Fibroblast of the conjunctiva (primary cell): ENCODE results near the gene HRH1.
"Not testable (repeated sequence)": the region's sequence is repeated elsewhere in the genome, so short reads cannot be mapped to it uniquely, and the experiment has no call there.

Experiments used
- DNase-seq: peaks from one replicate; pipeline ENCODE4 v3.0.0-alpha.2; 2010; ENCODE audit warnings: low read depth

The HRH1 gene

DNA sequence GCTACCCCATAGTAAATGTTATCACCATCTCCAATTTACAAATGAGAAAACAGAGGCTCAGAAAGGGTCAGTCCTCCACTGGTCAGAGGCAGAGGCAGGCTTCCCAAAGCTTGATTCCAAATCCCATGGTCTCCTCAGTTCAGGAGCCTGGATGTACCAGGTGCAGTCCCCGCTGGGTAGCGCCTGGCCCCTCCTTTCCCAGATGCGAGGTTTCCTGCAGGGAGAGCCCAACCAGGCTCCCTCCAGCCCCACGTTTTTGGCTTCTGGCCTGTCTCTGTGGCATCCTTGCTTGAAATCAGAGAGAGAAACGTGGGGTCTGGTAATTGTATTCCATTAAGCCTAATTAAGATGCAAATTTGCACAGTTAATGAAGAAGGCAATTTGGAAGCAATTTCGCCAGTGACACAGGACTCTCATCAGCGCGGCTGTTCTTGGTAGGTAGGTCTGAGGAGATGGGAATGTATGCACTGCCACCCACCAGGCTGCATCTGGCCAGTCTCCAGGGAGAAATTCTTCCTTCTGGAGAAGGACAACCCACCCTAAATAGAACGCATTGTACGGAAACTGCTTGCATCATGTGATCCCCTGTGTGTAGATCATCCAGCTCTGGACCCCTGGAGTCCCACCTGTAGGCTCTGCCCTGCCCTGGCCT, 50.5 kb downstream of the HRH1 start:
- DNase-seq: no peak

DNA sequence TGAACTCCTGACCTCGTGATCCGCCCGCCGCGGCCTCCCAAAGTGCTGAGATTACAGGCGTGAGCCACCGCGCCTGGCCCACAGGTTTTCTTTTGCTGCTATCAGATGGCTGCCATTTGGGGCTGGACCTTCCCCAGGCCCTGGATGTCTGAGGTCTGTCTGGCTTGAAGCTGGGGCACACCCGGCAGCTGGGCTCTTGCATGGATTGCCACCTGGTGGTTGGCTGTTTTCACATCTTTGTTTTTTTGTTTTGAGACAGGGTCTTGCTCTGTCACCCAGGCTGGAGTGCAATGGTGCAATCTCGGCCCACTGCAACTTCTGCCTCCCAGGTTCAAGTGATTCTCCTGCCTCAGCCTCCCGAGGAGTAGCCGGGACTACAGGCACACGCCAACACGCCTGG, 51.6 kb downstream of the HRH1 start:
- DNase-seq: not testable (repeated sequence)

DNA sequence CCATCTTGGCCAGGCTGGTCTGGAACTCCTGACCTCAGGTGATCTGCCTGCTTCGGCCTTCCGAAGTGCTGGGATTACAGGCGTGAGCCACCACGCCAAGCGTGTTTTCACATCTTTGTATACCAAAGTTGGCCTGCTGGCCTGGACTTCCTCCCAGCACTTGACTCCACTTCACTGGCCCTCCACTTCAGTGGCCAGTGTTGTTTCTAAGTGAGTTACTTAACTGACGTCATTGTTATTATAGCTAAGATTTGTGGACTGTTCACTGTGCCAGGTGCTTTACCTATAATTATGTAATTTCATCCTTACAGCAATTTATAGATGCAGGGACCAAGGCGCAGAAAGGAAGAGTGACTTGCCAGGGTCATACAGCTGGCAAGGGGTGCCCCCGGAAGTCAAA, 52.0 kb downstream of the HRH1 start:
- no peak for DNase-seq

DNA sequence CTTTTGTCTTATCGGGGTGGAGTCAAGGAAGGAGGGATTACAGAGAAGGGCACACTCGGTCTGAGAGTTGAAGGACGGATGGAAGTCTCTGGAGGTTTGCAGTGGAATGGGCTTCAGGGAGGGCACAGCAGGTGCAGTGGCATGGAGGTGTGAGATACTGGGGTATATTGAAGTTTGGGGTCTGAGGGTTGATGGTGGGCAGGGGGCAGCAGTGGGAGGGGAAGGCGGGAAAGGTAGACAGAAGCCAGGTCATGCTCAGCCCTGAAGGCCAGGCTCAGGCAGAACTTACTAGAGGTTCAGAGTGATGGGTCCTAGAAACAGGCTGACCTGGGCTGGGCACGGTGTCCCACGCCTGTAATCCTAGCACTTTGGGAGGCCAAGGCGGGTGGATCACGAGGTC, 52.7 kb downstream of the HRH1 start:
- DNase-seq: no peak

DNA sequence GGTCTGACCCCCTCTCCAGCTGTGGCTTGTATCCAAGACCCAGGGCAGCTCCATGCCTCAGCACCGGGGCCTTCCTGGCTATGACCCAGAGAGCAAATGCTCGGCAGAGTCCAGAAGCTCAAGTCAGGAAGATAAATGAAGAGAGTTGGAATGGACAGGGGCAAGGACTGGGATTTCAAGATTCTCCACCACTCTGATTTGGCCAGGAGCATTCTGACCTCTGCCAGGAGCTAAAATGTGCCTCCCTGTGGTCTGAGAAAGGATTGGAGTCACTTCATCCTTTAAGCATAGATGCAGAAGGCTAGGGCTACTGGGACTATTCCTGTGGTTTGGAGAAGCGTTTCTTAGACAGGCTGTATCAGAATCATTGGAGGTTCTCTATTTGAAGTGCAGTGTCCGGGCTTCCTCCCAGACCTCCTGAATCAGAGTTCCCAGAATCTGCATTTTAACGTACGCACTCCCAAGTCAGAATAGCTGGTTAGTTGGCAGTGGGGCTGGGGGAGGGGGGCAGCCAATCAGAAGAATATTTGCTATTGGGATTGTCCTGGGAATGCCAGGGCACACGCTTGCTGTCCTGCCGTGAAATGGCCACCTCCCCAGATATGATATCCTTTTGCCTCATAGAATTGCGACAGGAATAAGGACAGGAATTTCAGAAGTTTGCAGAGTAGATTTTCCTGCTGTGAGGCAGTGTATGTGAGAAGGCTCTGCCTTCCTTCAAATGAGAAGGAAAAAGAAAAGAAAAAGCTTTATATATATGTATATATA, 57.4 kb downstream of the HRH1 start:
- no peak for DNase-seq

DNA sequence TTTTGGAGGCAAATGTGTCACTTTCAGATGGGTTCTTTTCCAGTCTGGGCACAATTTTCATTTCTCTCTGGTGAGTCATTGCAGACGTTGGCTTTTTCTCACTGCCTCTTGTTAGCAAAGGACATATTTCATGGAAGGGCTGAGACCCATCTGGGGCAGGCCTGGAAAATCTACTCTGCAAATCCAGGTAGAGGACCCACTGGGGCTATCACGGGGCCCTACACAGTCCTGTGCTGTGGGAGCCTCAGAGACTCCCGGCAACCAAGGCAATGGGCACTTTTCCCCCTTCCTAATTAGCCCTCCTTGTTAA, 58.0 kb downstream of the HRH1 start:
- DNase-seq: no peak

DNA sequence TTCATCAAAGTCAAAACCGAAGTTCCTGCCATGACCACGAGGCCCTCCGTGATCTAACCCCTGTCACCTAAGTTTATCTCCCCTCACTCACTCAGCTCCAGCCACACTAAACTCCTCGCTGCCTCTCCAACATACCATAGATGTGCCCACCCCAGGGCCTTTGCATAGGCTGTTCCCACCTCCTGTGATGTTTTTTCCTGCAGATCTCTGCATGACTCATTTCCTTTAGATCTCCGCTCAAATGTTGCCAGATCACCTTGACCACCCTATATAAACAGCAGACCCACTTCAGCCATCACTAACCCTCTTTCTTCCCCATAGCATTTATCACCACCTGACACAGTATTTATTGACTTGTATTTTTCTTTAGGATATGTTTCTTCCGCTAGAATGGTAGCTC, 58.5 kb downstream of the HRH1 start:
- DNase-seq: no peak

DNA sequence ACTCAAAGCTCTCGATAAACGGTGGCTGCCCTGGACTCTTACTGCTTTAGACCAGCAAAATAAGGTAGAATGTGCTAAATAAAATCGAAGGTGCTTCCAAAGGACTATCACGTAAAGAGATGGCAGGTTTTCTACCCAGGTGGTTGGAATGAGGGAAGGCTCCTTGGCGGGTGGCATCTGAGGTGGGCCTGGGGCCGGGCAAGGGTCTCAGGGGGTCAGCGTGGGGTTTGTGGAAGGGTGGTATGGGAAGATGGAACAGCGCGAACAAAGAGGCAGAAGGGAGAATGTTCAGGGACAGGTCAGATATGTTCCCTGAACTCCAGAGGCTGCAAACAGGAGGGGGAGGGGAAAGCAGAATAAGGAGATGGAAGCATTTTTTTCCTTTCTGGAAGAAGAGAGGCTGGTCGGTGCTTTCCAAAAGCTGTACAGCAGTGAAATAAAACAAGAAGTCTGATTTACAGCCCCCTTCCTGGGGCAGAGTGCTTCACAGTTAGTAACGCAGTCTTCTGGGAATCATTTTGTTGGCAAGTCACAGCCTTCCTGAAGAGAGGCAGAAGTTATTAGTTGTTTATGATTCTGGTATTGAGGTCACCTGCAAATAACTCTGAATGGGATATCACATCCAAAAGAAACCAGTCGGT, 59.6 kb downstream of the HRH1 start:
- DNase-seq: no peak

DNA sequence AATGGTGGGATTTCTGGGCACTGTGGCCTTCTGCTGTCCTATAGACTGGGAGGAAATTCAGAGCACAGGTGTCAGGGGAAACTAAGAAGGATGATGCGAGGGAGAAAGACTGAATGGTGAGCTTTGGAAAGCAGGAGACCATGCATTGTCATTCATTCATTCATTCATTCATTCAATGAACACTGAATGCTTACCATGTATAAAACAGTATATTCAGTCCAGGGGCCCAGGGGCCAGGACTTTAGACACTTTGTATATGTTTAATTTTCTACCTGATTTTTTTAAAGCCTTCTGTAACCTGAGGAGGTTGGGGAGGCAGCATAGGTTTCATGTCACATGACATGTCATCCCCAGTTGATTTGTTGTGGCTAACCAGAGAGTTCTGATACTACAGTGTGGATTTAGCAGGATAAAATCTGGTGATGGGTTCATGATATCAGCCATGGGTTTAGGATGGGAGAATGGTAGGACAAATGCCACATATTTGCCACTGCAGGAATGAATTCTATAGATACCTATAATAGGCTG, 60.2 kb downstream of the HRH1 start:
- DNase-seq: no peak

DNA sequence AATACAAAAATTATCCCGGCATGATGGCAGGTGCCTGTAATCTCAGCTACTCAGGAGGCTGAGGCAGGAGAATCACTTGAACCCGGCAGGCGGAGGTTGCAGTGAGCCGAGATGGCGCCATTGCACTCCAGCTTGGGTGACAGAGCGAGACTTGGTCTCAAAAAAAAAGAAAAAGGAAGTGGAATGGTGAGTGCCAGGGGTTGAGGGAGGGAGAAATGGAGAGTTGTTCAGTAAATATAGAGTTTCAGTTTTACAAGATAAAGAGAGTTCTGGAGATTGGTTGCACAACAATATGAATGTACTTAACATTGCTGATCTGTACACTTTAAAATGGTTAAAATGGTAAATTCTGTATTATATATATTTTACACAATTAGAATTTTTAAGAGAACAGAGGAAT, 63.1 kb downstream of the HRH1 start:
- not testable (repeated sequence) for DNase-seq

DNA sequence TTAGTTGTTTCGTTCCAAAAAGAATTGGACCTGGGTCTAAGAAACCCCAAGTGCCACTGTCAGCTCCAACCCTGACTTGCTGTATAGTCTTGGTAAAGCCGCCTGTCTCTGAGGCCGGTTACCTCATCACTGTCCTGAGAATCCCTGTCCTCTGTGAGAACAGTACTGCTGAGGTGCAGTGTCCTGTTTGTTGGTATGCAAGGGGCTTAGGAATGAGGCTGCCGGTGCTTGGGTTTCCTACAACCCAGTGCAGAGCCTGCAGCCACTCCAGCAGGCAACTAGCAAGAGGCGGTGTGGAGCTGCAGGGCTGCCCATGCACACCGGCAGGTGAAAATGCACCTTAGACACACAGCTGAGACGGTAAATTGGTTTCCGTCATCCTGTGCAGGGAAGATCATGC, 65.9 kb downstream of the HRH1 start:
- DNase-seq: no peak

DNA sequence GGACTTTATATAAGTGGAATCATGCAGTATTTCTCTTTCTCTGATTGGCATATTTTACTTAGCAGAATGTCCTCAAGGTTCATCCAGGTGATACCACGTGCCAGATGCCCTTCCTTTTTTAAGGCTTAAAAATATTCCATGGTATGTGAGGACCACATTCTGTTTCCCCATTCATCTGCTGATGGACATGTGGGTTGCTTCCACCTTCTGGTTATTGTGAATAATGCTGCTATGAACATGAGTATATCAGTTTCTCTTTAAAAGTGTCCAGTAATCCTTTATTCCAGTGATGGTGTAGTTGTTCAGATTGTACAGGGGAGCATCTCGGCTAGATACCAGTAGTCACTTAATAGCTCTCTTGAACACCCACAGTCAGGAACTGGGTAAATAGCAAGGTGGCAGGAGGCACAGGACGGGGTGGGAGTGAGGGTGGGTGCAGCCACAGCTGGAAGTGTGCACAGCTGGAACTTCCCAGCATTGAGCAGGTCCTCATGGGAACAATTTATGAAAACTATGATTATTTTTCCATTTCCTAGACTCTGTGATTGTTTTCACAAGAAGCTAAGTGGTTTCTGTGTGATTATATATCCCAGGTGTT, 67.6 kb downstream of the HRH1 start:
- no peak for DNase-seq

DNA sequence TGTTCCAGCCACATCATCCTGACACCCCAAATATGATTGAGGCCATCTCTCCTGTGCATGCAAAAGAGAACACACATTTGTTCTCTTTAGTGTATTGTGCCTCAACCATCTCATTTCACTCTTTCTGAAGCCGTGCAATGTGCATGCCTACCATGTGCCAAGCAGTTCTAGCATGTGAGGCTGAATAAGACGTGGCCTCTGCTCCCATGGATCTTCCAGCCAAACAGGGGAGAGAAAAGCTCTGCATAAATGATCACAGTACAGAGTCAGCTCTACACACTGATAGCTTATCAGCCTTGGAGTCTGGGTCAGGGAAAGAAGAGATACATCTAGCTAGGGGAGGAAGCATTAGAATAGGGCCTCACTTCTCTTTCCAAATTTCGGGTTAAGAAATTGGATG, 69.7 kb downstream of the HRH1 start:
- DNase-seq: no peak

DNA sequence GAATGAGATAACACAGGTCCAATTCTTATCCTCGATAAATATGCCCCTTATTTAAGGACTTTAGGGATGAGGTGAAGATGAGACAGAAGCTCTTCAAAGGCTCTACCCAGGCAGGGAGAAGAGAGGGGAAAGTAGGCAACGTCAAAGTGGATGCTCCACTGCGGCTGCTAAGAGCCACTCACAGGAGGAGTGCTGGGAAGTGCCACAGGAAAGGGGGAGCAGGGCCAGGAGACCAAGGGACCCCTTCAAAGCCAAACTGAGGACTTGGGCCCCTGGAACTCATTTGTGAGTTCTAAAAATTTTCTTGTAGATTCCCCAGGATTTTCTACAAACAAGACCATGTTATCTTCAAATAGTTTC, 70.6 kb downstream of the HRH1 start:
- DNase-seq: no peak

DNA sequence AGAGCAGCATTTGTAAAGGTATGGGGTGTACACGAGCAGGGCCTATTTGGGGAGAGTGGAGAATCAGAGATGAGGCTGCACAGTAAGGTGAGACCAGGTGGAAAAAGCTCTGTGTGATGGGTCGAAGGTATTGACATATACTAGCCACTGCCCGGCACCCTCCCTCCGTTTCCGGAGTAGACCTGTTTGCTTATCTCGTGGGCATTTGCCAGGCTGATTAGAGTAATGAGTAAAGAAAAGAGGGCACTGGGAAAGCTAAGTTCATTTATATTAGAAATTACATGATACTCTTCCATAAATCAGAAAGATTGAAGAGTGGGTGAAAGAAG, 71.7 kb downstream of the HRH1 start:
- no peak for DNase-seq

DNA sequence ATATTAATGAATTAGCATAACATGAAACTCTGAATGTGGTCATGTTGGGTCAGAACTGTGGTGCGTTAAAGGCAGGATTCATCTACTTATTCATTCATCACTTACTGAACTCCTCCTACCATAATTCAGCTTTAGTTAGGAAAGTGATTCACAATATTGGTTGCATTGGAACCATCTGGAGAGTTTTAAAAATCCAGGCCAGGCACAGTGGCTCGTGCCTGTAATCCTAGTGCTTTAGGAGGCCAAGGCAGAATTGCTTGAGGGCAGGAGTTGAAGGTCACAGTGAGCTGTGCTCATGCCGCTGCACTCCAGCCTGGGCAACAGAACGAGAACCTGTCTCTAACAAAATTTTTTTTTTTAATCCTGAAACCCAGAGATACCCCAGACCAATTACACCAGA, 73.7 kb downstream of the HRH1 start:
- DNase-seq: no peak

DNA sequence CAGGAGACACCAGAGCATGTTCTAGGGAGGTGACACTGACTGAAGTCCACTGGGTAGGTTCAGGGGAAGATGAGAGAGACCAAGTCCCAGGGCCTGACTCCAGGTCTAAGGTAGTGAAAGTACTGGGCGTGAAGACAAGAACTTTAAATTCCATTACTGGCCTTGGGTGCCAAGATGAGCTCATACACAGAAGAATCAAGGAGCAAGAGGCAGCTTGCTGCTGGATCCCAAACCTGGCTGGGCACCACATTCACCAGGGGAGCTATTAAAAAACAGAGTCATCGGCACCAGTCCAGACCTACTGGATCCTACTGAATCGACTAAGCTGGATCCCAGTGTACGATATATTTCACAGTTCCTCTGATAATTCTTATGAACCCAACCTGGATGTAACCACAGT, 75.8 kb downstream of the HRH1 start:
- no peak for DNase-seq

DNA sequence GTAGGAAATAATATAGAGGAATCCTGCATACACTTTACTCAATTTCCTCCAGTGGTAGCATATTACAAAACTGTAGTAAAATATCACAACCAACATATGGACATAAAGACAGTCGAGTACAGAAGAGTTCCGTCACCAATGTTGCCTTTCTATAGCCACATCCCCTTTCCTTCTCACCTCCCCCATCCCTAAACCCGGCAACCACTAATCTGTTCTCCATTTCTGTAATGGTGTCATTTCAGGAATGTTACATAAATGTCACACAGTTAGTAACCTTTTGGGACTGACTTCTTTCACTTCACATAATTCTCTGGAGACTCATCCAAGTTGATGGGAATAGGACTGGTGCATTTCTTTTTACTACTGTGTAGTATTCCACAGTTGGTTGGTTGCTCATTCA, 76.5 kb downstream of the HRH1 start:
- no peak for DNase-seq

DNA sequence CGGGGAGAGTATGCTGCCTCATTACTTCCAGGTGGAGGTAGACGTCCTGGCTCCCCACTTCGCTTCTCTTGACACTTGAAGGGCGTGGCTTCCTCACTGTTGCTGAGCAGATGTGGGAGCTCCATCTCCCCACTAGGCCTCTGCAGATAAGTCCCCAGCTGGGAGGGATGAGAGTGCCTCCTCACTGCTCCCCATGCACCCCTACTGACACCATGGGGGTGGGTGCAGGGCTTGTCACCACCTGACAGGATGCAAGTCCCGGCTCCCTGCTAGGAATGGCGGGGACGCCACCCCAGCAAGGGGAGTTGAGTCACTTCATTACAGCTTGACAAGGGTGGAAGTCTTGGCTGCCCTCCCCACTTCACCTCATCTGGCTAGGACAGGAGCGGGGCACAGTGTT, 81.1 kb downstream of the HRH1 start:
- DNase-seq: no peak

DNA sequence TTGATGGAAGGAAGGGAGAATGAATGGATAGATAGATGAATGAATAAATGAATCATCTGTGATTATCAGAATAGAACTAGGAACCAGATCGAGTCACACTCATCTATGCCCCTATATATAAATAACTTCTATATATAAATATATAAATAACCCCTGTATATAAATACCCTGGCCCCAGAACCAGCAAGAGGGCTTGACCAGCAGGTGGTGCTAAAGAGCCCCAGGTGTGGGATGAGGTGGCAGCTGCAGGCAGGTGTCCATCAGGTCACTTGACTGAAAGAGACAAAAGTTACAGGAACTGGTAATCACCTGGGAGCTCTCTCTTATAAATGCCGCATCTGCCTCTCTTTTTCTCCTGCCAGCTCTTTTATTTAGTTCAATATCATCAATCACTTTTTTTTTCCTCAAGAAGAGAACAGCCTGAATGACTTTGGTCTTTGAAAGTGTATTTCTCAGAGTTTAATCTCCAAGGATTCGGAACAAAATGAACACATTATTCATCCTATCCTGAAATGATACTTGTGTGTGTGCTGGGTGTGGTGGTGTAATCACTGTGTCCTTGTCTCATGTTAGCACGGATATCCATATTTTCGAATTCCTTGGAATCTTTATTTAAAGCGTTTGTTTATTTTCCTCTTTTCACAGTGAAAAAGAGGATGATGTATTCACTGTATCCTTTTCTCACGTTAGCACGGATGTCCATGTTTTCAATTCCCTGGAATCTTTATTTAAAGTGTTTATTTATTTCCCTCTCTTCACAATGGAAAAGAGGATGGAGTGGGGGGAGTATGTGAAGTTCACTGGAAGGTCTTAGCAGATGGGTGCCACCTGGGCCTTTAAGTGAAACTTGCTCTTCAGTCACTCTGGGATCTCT, 82.5 kb downstream of the HRH1 start:
- no peak for DNase-seq

DNA sequence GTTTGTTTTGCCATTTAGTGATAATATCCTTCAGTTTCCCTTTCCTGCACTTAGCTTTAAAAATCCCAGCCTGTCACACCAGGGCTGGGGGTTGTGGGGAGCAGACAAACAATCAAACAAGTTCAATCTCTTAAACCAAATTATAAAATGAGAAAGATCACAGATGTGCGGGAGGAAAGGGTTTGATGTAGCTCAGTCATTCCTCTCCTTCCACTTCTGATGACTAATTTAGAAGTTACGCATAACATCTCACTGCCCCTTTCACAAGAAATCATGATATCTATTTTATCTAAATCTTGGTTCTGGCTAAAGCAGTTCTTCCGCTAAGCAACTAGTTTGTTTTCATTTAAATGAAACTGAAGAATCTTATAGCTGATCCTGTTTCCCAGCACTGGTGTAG, 83.8 kb downstream of the HRH1 start:
- peak; percentile 67 for DNase-seq

DNA sequence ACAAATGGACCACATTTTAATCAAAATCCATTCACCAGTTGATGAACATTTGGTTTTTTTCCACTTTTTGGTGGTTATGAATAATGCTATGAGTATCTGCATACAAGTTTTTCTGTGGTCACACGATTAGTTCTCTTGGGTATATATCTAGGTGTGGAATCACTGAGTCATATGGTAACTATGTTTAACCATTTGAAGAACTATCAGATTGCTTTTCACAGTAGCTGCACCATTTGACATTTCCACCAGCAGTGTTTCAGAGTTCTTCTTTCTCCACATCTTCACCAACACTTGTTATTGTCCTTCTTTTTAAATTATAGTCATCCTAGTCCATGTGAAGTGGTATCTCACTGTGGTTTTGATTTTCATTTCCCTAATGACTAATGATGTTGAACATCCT, 84.6 kb downstream of the HRH1 start:
- peak; percentile 47 for DNase-seq
